ENCODE results near the gene EEPD1. TPM values are rescaled to one million over a fixed set of nuclear protein-coding genes. Genes with fewer than 3 reads are reported as not detected.
"Not testable (repeated sequence)": the region's sequence is repeated elsewhere in the genome, so short reads cannot be mapped to it uniquely, and the experiment has no call there.

EEPD1 gene
- total RNA-seq, 2 donors from 2014 or later = 21.9 to 30.1 TPM

DNA sequence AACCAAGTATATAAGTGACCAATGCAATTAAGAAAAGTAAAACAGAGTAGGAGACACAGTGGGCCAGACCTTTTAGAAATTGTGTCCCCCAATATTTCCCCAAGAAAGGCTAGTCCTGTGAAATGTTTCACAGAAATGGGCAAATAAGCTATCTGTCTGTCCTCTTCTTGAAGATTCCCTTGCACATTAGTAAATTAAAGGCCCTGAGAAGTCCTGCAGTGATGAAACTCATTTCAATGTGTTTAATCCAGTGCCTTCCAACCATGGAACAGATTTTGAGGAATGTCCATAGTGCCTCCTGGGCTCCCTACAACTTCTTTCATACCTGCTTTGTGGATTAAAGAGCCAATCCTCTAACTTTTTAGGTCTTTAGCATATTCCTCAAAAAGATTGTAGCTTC, 11.2 kb upstream of the EEPD1 start:
- intact Hi-C loops (cut with DNase I) = no loop called here
- Histone ChIP-seq H3K36me3 (no peaks in the 10 kb centered on the region), H3K4me1 (replicated peaks) (no peaks in the 10 kb centered on the region)

DNA sequence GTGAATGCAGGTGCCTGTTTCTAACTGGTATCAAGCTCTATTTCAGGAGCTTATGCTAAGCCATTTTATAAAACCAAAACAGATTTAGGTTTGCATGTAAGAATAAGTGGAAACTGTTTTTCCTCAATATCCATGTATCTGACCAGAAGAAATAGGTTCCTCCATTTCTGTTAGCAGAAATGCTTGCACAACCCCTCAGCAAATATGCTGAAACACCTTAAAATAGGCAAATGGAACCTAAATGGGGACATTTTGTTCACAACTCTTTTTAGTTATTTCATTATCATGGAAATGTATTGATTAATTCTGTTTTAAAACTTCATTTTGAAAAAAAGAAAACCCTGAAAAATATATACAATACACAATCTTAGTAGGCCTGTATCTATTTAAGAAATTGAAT, 8.9 kb upstream of the EEPD1 start:
- H3K27me3 ChIP-seq (replicated peaks; ENCODE audit: insufficient read depth) = no peaks in the 10 kb centered on the region
- no peaks in the 10 kb centered on the region for H3K4me1 ChIP-seq (replicated peaks)
- H3K4me3 ChIP-seq = no peak overlapping the region
- TF ChIP-seq CTCF (IDR thresholded peaks at IDR 0.05) (no peak), POLR2AphosphoS5 (IDR thresholded peaks at IDR 0.05) (no peak), POLR2A (IDR thresholded peaks at IDR 0.05) (no peak)
- intact Hi-C loops (cut with DNase I) = no loop called here
- no peaks in the 10 kb centered on the region for H3K36me3 ChIP-seq
- no peak for DNase-seq (ENCODE audit: low spot score)
- no peaks in the 10 kb centered on the region for H3K9me3 ChIP-seq
- H3K27ac ChIP-seq = no peak overlapping the region

More for the DNA sequence above, 11.2 kb upstream of the EEPD1 start:
- no peak overlapping the region for H3K4me3 ChIP-seq
- no peak overlapping the region for H3K27ac ChIP-seq
- H3K9me3 ChIP-seq = no peaks in the 10 kb centered on the region
- TF ChIP-seq POLR2AphosphoS5 (IDR thresholded peaks at IDR 0.05) (no peak), CTCF (IDR thresholded peaks at IDR 0.05) (no peak), POLR2A (IDR thresholded peaks at IDR 0.05) (no peak)
- H3K27me3 ChIP-seq (replicated peaks; ENCODE audit: insufficient read depth) = no peaks in the 10 kb centered on the region
- no peak for DNase-seq (ENCODE audit: low spot score)

DNA sequence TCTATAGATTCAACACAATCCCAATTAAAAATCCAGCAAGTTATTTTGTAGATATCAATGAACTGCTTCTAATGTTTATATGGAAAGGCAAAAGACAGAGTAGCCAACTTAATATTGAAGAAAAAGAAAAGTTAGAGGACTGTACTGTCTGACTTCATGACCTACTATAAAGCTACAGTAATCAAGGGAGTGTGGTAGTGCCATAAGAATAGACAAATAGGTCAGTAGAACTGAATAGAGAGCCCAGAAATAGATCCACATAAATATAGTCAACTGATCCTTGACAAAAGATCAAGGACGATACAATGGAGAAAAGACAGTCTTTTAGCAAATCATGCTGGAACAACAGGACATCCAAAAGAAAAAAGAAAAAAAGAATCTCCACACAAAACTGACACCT, 7.4 kb upstream of the EEPD1 start:
- H3K4me1 ChIP-seq (replicated peaks) = no peaks in the 10 kb centered on the region
- 87% methylated on average over 1 of the region's 1 CpG for WGBS
- H3K27me3 ChIP-seq (replicated peaks; ENCODE audit: insufficient read depth) = no peaks in the 10 kb centered on the region
- no peak for DNase-seq (ENCODE audit: low spot score)
- H3K36me3 ChIP-seq = no peaks in the 10 kb centered on the region
- H3K4me3 ChIP-seq = no peak overlapping the region
- no peak overlapping the region for H3K27ac ChIP-seq
- H3K9me3 ChIP-seq = no peaks in the 10 kb centered on the region
- TF ChIP-seq POLR2A (IDR thresholded peaks at IDR 0.05) = no peak
- TF ChIP-seq CTCF (IDR thresholded peaks at IDR 0.05) = no peak
- no peak for TF ChIP-seq POLR2AphosphoS5 (IDR thresholded peaks at IDR 0.05)
- intact Hi-C loops (cut with DNase I) = no loop called here

- intact Hi-C loops (cut with DNase I) = no loop called here
- no peak for TF ChIP-seq CTCF (IDR thresholded peaks at IDR 0.05)
- no peak for TF ChIP-seq POLR2AphosphoS5 (IDR thresholded peaks at IDR 0.05)
- no peak for TF ChIP-seq POLR2A (IDR thresholded peaks at IDR 0.05)
- H3K9me3 ChIP-seq = no peaks in the 10 kb centered on the region
- WGBS = 100% methylated on average over 4 of the region's 4 CpGs
- DNase-seq (ENCODE audit: low spot score) = no peak
- H3K4me3 ChIP-seq = no peak overlapping the region
- no peak overlapping the region for H3K27ac ChIP-seq
- H3K36me3 ChIP-seq = no peaks in the 10 kb centered on the region
- H3K4me1 ChIP-seq (replicated peaks) = no peaks in the 10 kb centered on the region
- no peaks in the 10 kb centered on the region for H3K27me3 ChIP-seq (replicated peaks; ENCODE audit: insufficient read depth)
Observed at GRCh38 chr7:36147361-36147760, 5.7 kb upstream of the EEPD1 start.

GRCh38 chr7:36148422-36149065, 4.5 kb upstream of the EEPD1 start:
- Histone ChIP-seq H3K4me1 (replicated peaks) (no peaks in the 10 kb centered on the region), H3K9me3 (no peaks in the 10 kb centered on the region), H3K4me3 (no peak overlapping the region), H3K27me3 (replicated peaks; ENCODE audit: insufficient read depth) (no peaks in the 10 kb centered on the region), H3K27ac (no peak overlapping the region), H3K36me3 (no peaks in the 10 kb centered on the region)
- no peak for TF ChIP-seq POLR2A (IDR thresholded peaks at IDR 0.05)
- TF ChIP-seq CTCF (IDR thresholded peaks at IDR 0.05) = no peak
- TF ChIP-seq POLR2AphosphoS5 (IDR thresholded peaks at IDR 0.05) = no peak
- no peak for DNase-seq (ENCODE audit: low spot score)
- intact Hi-C loops (cut with DNase I) = no loop called here
- WGBS = 83% methylated on average over 4 of the region's 4 CpGs

DNA sequence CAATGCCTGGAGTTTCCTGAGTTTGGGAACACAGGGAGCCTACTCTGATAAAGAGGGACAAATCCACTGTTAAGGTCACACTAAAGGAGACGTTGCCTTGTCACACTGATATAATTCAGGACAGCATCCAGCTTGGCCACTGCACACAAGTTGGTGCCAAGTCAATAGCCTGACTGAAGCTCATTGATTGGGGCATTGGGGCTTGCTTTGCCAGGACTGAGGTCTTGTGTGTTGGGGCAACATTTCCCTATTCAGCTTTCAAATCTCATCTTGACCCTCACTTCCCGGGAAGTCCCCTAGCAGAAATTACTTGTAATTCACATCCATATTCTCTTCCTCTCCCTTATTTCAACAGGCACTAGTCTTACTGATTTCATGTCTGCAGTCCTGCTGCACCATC, 3.8 kb upstream of the EEPD1 start:
- H3K4me1 ChIP-seq (replicated peaks); H3K4me3 ChIP-seq; intact Hi-C loops (cut with DNase I); H3K27me3 ChIP-seq (replicated peaks; ENCODE audit: insufficient read depth); H3K27ac ChIP-seq; H3K9me3 ChIP-seq; DNase-seq (ENCODE audit: low spot score); H3K36me3 ChIP-seq: not testable (repeated sequence)
- 67% methylated on average over 1 of the region's 2 CpGs for WGBS
